Thyroid gland (tissue), 4 donors: Measurements from ENCODE around the gene ANKRD18A. TPM values are rescaled to one million over a fixed set of nuclear protein-coding genes. Genes with fewer than 3 reads are reported as not detected.

Source experiments
- DNase-seq, 2 donors: peaks; one replicate each; pipeline ENCODE4 v3.0.0-alpha.2; 2019
- H3K27ac ChIP-seq, 3 donors: fragments of 200-600 bp; sonication (generic); 1 replicate in 2 of 3; 2 replicates in 1 of 3; pipeline ENCODE4 v1.5.1; 2016 to 2019; ENCODE audit warnings: mild to moderate bottlenecking in 1 of 3, moderate library complexity in 1 of 3
- H3K27me3 ChIP-seq: fragments of 200-600 bp; sonication (generic); one replicate; pipeline ENCODE4 v1.5.1; 2019
- H3K36me3 ChIP-seq, 2 donors: fragments of 200-600 bp; sonication (generic); one replicate each; pipeline ENCODE4 v1.5.1; 2016 to 2019
- H3K4me1 ChIP-seq, 2 donors: fragments of 200-600 bp; sonication (generic); one replicate each; pipeline ENCODE4 v1.5.1; 2017 to 2019
- H3K4me3 ChIP-seq, 3 donors: fragments of 200-600 bp; sonication (generic); replicated peaks in 1 of 3; 1 replicate in 2 of 3; 2 replicates in 1 of 3; pipeline ENCODE4 v1.5.1; 2016; ENCODE audit warnings: mild to moderate bottlenecking in 1 of 3
- H3K9me3 ChIP-seq: fragments of 200-600 bp; sonication (generic); one replicate; pipeline ENCODE4 v1.5.1; 2017
- POLR2A ChIP-seq, 2 donors: fragments of 450-650 bp; IDR thresholded peaks; one replicate each; pipeline ENCODE4 v1.6.1; 2017; ENCODE audit warnings: antibody characterized with exemption in 2 of 2, mild to moderate bottlenecking in 2 of 2, moderate library complexity in 1 of 2
- WGBS, 2 donors: methylation state at CpG; one replicate each; pipeline ENCODE4 v1.1.5; 2017; 5-methylcytosine and 5-hydroxymethylcytosine counted together
- intact Hi-C: fragments of 100-400 bp; cut with DNase I; formaldehyde crosslinking; loops from one replicate; pipeline ENCODE4 v1.15.1; 2023
- total RNA-seq, 4 donors: library from RNA; depleted of rRNA; stranded (reverse); fragments of >200 nt; gene quantifications; one replicate each; pipeline ENCODE4 v1.2.3, GENCODE V29; 2016
- TF ChIP-seq, protein P1 (sequence below), 6 experiments: fragments of 200-600 bp in 3 of 6; fragments of 450-650 bp in 3 of 6; sonication (generic) in 3 of 6; IDR thresholded peaks; one replicate each; pipeline ENCODE4 v1.5.1; 2016 to 2019; ENCODE audit warnings: antibody characterized with exemption in 6 of 6, mild to moderate bottlenecking in 2 of 6, inconsistent platforms in 1 of 6, moderate library complexity in 1 of 6

ANKRD18A gene
- 10 to 100 TPM; 10.5 to 16.3 (median 12.6) TPM for total RNA-seq

DNA sequence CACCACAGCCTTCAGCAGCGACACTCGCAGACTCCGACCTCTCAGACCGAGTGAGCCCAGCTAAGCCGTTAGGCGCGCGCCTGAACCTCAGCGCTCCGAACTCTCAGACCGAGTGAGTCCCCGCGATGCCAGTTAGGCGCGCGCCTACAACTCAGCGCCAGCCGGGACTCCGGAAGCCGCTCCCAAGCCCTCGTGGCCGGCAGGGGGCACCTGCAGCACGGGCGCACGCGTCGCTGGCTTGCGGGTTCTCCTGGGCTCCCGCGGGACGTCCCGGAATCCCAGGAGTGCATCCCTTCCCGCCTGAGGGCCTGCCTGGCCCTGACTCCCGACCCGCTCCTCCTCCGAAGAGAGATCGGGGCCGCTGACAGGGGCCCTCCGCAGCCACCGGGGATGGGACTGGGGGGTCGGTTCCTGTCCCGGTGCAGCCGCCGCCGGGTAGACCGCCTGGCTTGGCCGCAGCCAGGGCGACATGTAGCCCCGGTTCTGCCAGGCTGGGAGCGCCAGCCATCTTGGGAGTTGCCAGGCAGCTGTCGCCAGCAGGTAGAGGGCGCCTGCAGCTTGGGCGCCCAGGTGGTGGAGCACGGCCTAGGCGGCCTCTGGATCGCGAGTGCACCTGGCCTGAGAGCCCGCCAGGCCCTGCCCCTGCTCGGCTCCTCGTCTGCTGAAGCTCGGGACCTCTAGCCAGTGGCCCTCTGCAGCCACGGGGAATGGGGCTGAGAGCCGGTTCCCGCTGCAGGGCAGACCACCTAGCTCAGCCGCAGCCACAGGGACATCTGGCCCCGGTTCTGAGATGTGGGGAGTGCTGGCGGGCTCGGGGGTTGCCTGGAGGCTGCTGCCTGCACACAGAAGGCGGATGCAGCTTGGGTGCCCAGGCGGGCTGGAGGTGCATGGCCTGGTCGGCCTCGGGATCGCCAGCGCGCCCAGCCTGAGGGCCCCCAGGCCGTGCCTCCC, at the start of gene ANKRD18A:
Gene ANKRD18A, minus strand, starts transcription at position 114 of the 951 bp plus-strand sequence. CDS start 311 bp downstream, outside the sequence.
- Histone ChIP-seq H3K4me1 (peaks cover 5 to 7% of the 10 kb centered on the region in 2 donors), H3K27me3 (no peaks in the 10 kb centered on the region), H3K4me3 (peak within 1 kb of the TSS; percentile 5 to 65 (median 46)), H3K27ac (peak within 1 kb of the TSS; percentile 71 to 89 (median 85)), H3K9me3 (no peaks in the 10 kb centered on the region), H3K36me3 (no peaks in the 10 kb centered on the region)
- DNase-seq = peak; percentile 91 to 94
- WGBS, 2 donors = 0 to 1% methylated on average over 1 to 36 of the region's 76 CpGs
- TF ChIP-seq POLR2A (IDR thresholded peaks at IDR 0.05) = peak in 1 of 2 donors; percentile 61
- TF ChIP-seq, protein P1, sequence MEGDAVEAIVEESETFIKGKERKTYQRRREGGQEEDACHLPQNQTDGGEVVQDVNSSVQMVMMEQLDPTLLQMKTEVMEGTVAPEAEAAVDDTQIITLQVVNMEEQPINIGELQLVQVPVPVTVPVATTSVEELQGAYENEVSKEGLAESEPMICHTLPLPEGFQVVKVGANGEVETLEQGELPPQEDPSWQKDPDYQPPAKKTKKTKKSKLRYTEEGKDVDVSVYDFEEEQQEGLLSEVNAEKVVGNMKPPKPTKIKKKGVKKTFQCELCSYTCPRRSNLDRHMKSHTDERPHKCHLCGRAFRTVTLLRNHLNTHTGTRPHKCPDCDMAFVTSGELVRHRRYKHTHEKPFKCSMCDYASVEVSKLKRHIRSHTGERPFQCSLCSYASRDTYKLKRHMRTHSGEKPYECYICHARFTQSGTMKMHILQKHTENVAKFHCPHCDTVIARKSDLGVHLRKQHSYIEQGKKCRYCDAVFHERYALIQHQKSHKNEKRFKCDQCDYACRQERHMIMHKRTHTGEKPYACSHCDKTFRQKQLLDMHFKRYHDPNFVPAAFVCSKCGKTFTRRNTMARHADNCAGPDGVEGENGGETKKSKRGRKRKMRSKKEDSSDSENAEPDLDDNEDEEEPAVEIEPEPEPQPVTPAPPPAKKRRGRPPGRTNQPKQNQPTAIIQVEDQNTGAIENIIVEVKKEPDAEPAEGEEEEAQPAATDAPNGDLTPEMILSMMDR (IDR thresholded peaks at IDR 0.05) = peak in 5 of 6 experiments; percentile 38 to 77 (median 63)
- intact Hi-C loops = no loop called here

DNA sequence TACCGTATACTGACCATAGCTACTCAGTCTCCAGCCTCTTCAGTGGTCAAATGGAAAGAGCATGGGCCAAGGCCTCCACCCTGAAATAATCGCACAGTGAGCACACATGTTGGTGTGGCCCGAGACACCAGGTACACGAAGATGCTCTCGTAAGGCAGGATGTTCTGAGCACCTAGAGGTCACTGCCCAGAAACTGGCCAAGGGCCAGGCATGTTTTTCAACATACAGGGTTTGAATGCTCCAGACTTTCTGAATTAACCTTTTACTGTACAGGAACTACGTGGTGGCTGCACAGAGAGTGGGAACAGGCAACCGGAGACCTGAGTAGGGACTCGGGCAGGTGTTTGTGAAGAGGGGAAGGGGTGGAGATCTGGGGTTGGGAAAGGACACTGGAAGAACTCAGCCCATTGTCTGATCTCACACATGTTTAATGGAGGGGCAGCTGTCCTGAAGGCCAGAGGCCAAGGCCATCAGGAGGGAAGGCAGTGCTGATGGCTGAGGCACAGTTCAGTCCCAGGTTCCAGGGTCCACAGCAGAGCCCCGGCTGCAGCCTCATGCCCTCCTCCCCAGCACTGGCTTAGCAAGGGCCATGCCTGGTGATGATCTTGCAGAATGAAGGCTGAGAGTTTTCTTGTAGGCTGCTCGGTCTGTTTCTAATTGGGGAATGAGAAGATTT, 48.5 kb upstream of the ANKRD18A start:
- WGBS, 2 donors = 89 to 94% methylated on average over 10 of the region's 10 CpGs
- no peaks in the 10 kb centered on the region for H3K36me3 ChIP-seq
- no peak for TF ChIP-seq POLR2A (IDR thresholded peaks at IDR 0.05)
- TF ChIP-seq, protein P1 (IDR thresholded peaks at IDR 0.05) = no peak
- intact Hi-C loops = no loop called here
- peaks cover 15 to 21% of the 10 kb centered on the region in 2 donors for H3K4me1 ChIP-seq
- H3K9me3 ChIP-seq = no peaks in the 10 kb centered on the region
- DNase-seq = no peak
- no peak overlapping the region for H3K27ac ChIP-seq
- no peak overlapping the region for H3K4me3 ChIP-seq
- no peaks in the 10 kb centered on the region for H3K27me3 ChIP-seq

DNA sequence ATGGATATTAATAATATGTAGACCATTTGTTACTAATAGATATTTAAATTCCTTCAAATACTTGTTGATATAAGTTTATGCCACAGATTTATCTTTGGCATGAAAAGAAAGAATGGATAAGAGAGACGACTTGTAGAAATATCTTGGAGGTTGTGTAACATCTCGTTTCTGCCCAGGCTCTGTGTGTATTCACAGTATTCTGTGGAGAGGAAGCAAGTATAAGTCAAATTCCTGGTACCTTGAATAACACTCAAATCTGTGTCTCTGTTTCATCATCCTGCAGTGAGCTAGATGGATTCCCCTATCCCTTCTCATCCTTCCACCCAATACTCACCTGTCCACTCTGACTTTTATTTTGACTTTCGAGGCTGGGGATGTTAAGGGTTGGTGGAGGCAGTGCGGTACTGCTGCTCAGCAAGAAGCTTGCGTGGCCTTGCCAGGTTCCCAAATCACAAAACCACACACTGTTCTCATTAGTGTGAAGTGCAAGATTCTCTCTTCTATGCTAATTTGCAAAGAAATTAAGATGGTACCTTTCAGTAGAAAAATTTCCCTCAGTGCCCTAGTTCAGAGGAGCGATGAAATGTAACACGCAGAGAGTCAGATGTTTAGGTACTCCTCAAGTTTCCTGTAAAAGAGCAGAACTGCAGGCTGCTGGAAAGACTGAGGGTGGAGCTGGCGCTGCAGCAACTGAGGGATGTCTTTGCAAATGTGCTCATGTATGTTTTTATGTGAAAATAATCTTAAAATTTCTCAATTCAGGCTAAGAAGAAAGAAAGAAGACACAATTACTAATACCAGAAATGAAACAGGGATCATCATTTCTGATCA, 42.6 kb upstream of the ANKRD18A start:
- TF ChIP-seq, protein P1 (IDR thresholded peaks at IDR 0.05) = peak in 1 of 6 experiments; percentile 4
- no peak for TF ChIP-seq POLR2A (IDR thresholded peaks at IDR 0.05)
- Histone ChIP-seq H3K27ac (no peak overlapping the region), H3K4me3 (no peak overlapping the region), H3K9me3 (no peaks in the 10 kb centered on the region), H3K36me3 (no peaks in the 10 kb centered on the region), H3K27me3 (no peaks in the 10 kb centered on the region), H3K4me1 (no peaks in the 10 kb centered on the region)
- whole genome bisulfite sequencing, 2 donors = 67 to 76% methylated on average over 8 of the region's 8 CpGs
- no peak for DNase-seq
- intact Hi-C loops = no loop called here

DNA sequence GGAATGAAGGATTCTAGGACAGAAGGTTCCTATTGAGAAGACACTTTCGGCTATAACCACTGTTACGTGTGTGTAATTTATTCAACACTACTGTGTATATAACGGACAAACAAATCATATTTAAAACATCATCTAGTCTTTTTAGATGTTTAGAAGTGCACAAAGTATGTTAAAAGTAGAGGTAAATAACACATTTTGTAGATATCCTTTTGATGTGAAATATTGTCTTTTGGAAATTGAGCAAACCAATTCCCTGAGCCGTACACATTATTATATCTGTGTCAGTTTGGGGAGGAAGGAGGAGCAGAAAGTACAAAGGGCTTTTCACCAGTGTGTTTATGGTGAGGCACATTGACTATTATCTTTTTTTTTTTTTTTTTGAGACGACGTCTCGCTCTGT, 39.1 kb upstream of the ANKRD18A start:
- H3K36me3 ChIP-seq = no peaks in the 10 kb centered on the region
- H3K27ac ChIP-seq = no peak overlapping the region
- intact Hi-C loops = loop anchor here (10.0 kb wide), 1 partner anchor 45 kb away; no protein-coding TSS in a partner anchor
- DNase-seq = no peak
- H3K4me1 ChIP-seq = no peaks in the 10 kb centered on the region
- no peaks in the 10 kb centered on the region for H3K9me3 ChIP-seq
- TF ChIP-seq, protein P1 (IDR thresholded peaks at IDR 0.05) = no peak
- TF ChIP-seq POLR2A (IDR thresholded peaks at IDR 0.05) = no peak
- 88 to 92% methylated on average over 7 of the region's 7 CpGs for WGBS, 2 donors
- H3K4me3 ChIP-seq = no peak overlapping the region
- no peaks in the 10 kb centered on the region for H3K27me3 ChIP-seq
